Loucy (cell line): ENCODE results near the gene PHKB.

Experiments
- EZH2phosphoT487 ChIP-seq: fragments of 200-600 bp; IDR thresholded peaks from 2 replicates; pipeline ENCODE4 v1.6.1; 2018; ENCODE audit warnings: antibody characterized with exemption, mild to moderate bottlenecking, moderate library complexity, borderline replicate concordance
- TF ChIP-seq, protein P1 (sequence below): fragments of 200-600 bp; sonication (generic); conservative IDR thresholded peaks from 2 replicates; pipeline ENCODE4 v1.5.1; 2014; ENCODE audit warnings: mild to moderate bottlenecking, antibody characterized with exemption, low read length

GRCh38 chr16:47492036-47492427 is 30.9 kb downstream of the PHKB start:
- TF ChIP-seq, protein P1, sequence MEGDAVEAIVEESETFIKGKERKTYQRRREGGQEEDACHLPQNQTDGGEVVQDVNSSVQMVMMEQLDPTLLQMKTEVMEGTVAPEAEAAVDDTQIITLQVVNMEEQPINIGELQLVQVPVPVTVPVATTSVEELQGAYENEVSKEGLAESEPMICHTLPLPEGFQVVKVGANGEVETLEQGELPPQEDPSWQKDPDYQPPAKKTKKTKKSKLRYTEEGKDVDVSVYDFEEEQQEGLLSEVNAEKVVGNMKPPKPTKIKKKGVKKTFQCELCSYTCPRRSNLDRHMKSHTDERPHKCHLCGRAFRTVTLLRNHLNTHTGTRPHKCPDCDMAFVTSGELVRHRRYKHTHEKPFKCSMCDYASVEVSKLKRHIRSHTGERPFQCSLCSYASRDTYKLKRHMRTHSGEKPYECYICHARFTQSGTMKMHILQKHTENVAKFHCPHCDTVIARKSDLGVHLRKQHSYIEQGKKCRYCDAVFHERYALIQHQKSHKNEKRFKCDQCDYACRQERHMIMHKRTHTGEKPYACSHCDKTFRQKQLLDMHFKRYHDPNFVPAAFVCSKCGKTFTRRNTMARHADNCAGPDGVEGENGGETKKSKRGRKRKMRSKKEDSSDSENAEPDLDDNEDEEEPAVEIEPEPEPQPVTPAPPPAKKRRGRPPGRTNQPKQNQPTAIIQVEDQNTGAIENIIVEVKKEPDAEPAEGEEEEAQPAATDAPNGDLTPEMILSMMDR: no peak
- no peak for TF ChIP-seq EZH2phosphoT487
